ENCODE measurements around the gene BMERB1. TPM values are rescaled to one million over a fixed set of nuclear protein-coding genes. Genes with fewer than 3 reads are reported as not detected.

The BMERB1 gene
- polyA plus RNA-seq, 1 of the 3 experiments (the other 2 are of a cell fraction) = 33.9 TPM

GRCh38 chr16:15610369-15610871 is 176.0 kb downstream of the BMERB1 start (continued):
- TF ChIP-seq USF1 (IDR thresholded peaks at IDR 0.05; ENCODE audit: borderline replicate concordance, low read depth) = no peak

- Histone ChIP-seq H2AFZ (ENCODE audit: low read depth) (no peak overlapping the region), H3K9me2 (no peaks in the 10 kb centered on the region), H3K4me2 (no peak overlapping the region), H3K79me2 (ENCODE audit: insufficient read depth) (no peaks in the 10 kb centered on the region), H4K20me1 (ENCODE audit: insufficient read depth) (no peaks in the 10 kb centered on the region), H3K27me3 (ENCODE audit: insufficient read depth) (no peaks in the 10 kb centered on the region), H3K9me3 (no peaks in the 10 kb centered on the region), H3K27ac (ENCODE audit: low read depth in 2 of 2, low read length in 1 of 2) (no peak overlapping the region), H3K4me3 (ENCODE audit: low read depth in 2 of 2, low read length in 1 of 2) (no peak overlapping the region), H3K9ac (no peak overlapping the region), H3K4me1 (ENCODE audit: control insufficient read depth in 1 of 2, insufficient read depth in 2 of 2, low read depth in 1 of 2, low read length in 1 of 2) (no peaks in the 10 kb centered on the region), H3F3A (replicated peaks; ENCODE audit: insufficient read depth) (no peaks in the 10 kb centered on the region), H3K36me3 (replicated peaks in 1 of 2; ENCODE audit: control insufficient read depth in 1 of 2, insufficient read depth in 2 of 2, low read length in 1 of 2) (peaks cover 56 to 67% of the 10 kb centered on the region in 2 experiments)
- no peak for DNase-seq
- no peak for TF ChIP-seq SMC3 (IDR thresholded peaks at IDR 0.05; ENCODE audit: low read depth, low read length)
- ChIA-PET POLR2A (no interaction called here), CTCF (no interaction called here)
- 88% methylated on average over 7 of the region's 7 CpGs for WGBS (ENCODE audit: low lambda C conversion rate)
Measured at GRCh38 chr16:15611610-15612009, 177.2 kb downstream of the BMERB1 start.

GRCh38 chr16:15613676-15614075 is 179.3 kb downstream of the BMERB1 start:
- POLR2A ChIA-PET = no interaction called here
- 86% methylated on average over 4 of the region's 4 CpGs for WGBS (ENCODE audit: low lambda C conversion rate)
- peaks cover 44 to 69% of the 10 kb centered on the region in 2 experiments for H3K36me3 ChIP-seq (replicated peaks in 1 of 2; ENCODE audit: control insufficient read depth in 1 of 2, insufficient read depth in 2 of 2, low read length in 1 of 2)

More at GRCh38 chr16:15613676-15614075, 179.3 kb downstream of the BMERB1 start:
- Histone ChIP-seq H3K4me3 (ENCODE audit: low read depth in 2 of 2, low read length in 1 of 2) (no peak overlapping the region), H3K27ac (ENCODE audit: low read depth in 2 of 2, low read length in 1 of 2) (no peak overlapping the region), H3K79me2 (ENCODE audit: insufficient read depth) (no peaks in the 10 kb centered on the region), H3K9me3 (no peaks in the 10 kb centered on the region), H3K9me2 (no peaks in the 10 kb centered on the region), H3K9ac (no peak overlapping the region), H3F3A (replicated peaks; ENCODE audit: insufficient read depth) (no peaks in the 10 kb centered on the region), H3K4me2 (no peak overlapping the region), H4K20me1 (ENCODE audit: insufficient read depth) (no peaks in the 10 kb centered on the region), H3K27me3 (ENCODE audit: insufficient read depth) (no peaks in the 10 kb centered on the region), H2AFZ (ENCODE audit: low read depth) (no peak overlapping the region), H3K4me1 (ENCODE audit: control insufficient read depth in 1 of 2, insufficient read depth in 2 of 2, low read depth in 1 of 2, low read length in 1 of 2) (peaks cover 0 to 2% of the 10 kb centered on the region in 2 experiments; a peak in 1 of 4 replicates)
- CTCF ChIA-PET = no interaction called here
- no peak for DNase-seq
- TF ChIP-seq NRF1 (IDR thresholded peaks at IDR 0.05; ENCODE audit: low read depth, low read length) = no peak
- no peak for TF ChIP-seq RFX5 (IDR thresholded peaks at IDR 0.05; ENCODE audit: low read length)
- no peak for TF ChIP-seq RAD21 (IDR thresholded peaks at IDR 0.05; ENCODE audit: low read length)
- TF ChIP-seq SMC3 (IDR thresholded peaks at IDR 0.05; ENCODE audit: low read depth, low read length) = no peak
- no peak for TF ChIP-seq POLR2AphosphoS5 (IDR thresholded peaks at IDR 0.05; ENCODE audit: low read depth, low read length)
- TF ChIP-seq YY1 (IDR thresholded peaks at IDR 0.05; ENCODE audit: low read depth) = no peak
- TF ChIP-seq REST (IDR thresholded peaks at IDR 0.05; ENCODE audit: low read depth, low read length) = no peak
- TF ChIP-seq EZH2phosphoT487 (IDR thresholded peaks at IDR 0.05; ENCODE audit: borderline replicate concordance, low read depth) = no peak
- TF ChIP-seq CHD2 (IDR thresholded peaks at IDR 0.05; ENCODE audit: low read length, partially characterized antibody) = no peak
- TF ChIP-seq TCF12 (IDR thresholded peaks at IDR 0.05) = no peak
